HL-60 (cell line): ENCODE measurements around the gene INTS3.
A peak's percentile ranks its signal among the peaks of the same experiment; 100 is the strongest.

Experiments used
- DNase-seq, 2 experiments: peaks; one replicate each; pipeline ENCODE4 v3.0.0-alpha.2; 2010 to 2020; ENCODE audit warnings: low read depth in 1 of 2, low spot score in 1 of 2
- H3K27ac ChIP-seq: fragments of 250-450 bp; sonication (Bioruptor Pico); replicated peaks from 2 replicates; pipeline ENCODE4 v1.5.1; 2020; ENCODE audit warnings: mild to moderate bottlenecking, moderate library complexity
- H3K27me3 ChIP-seq: fragments of 250-450 bp; sonication (Bioruptor Pico); 2 replicates; pipeline ENCODE4 v1.5.1; 2021; ENCODE audit warnings: mild to moderate bottlenecking, moderate library complexity; ENCODE audit not compliant: insufficient read depth, poor library complexity, severe bottlenecking
- H3K4me3 ChIP-seq: replicated peaks from 2 replicates; pipeline ENCODE4 v1.5.1; 2011; ENCODE audit warnings: mild to moderate bottlenecking, control low read depth, low read length; ENCODE audit not compliant: insufficient read depth
- GABPA ChIP-seq: IDR thresholded peaks from 2 replicates; pipeline ENCODE4 v1.6.1; 2012; ENCODE audit warnings: low read depth
- POLR2AphosphoS5 ChIP-seq: IDR thresholded peaks from 2 replicates; pipeline ENCODE4 v1.6.1; 2012; ENCODE audit warnings: low read depth
- SPI1 ChIP-seq: IDR thresholded peaks from 2 replicates; pipeline ENCODE4 v1.6.1; 2012; ENCODE audit warnings: low read depth, mild to moderate bottlenecking, borderline replicate concordance
- TF ChIP-seq, protein P1 (sequence below): IDR thresholded peaks from 2 replicates; pipeline ENCODE4 v1.6.1; 2012; ENCODE audit warnings: low read depth; ENCODE audit not compliant: insufficient replicate concordance
- TF ChIP-seq, protein P2 (sequence below): IDR thresholded peaks from one replicate; pipeline ENCODE4 v1.5.1; 2011; ENCODE audit warnings: low read length, control low read depth, inconsistent platforms; ENCODE audit not compliant: insufficient read depth

INTS3 gene

DNA sequence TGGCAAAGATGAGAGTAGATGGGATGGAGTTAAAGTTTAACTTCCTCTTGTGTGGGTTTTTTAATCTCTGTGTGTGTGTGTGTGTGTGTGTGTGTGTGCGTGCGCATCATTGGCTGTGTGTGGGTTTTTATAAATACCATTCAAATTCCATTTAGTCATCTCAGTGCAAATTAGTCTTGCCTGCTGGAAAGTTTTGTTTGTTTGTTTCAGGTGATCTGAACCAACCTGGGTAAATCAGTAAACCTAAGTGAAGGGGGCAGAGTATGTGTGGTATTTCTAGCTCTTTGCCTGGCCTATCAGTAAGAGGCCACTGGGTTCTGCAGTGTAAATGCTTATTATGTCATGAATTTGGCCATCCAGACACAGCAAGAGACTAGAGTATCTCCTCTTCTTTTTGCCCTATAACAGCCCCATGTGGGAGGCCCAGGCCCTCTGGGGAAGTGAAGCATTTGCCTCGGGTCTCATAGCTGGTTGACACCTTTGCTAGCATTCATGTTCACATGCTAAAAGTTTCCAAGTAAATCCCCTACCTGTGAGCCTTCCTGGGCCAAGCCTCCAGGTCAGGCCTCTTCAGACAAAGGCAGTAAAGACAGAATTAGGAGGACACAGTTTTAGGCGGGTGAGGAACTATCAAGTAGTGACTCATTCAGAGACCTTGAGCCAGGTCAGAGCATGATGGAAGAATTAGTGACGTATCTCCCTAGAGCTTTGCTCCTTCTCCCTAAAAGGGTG, 14.7 kb downstream of the INTS3 start:
- H3K27me3 ChIP-seq, result no peaks in the 10 kb centered on the region
- H3K27ac ChIP-seq, result no peak overlapping the region
- TF ChIP-seq, protein P1, sequence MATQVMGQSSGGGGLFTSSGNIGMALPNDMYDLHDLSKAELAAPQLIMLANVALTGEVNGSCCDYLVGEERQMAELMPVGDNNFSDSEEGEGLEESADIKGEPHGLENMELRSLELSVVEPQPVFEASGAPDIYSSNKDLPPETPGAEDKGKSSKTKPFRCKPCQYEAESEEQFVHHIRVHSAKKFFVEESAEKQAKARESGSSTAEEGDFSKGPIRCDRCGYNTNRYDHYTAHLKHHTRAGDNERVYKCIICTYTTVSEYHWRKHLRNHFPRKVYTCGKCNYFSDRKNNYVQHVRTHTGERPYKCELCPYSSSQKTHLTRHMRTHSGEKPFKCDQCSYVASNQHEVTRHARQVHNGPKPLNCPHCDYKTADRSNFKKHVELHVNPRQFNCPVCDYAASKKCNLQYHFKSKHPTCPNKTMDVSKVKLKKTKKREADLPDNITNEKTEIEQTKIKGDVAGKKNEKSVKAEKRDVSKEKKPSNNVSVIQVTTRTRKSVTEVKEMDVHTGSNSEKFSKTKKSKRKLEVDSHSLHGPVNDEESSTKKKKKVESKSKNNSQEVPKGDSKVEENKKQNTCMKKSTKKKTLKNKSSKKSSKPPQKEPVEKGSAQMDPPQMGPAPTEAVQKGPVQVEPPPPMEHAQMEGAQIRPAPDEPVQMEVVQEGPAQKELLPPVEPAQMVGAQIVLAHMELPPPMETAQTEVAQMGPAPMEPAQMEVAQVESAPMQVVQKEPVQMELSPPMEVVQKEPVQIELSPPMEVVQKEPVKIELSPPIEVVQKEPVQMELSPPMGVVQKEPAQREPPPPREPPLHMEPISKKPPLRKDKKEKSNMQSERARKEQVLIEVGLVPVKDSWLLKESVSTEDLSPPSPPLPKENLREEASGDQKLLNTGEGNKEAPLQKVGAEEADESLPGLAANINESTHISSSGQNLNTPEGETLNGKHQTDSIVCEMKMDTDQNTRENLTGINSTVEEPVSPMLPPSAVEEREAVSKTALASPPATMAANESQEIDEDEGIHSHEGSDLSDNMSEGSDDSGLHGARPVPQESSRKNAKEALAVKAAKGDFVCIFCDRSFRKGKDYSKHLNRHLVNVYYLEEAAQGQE, result no peak
- TF ChIP-seq, protein P2, sequence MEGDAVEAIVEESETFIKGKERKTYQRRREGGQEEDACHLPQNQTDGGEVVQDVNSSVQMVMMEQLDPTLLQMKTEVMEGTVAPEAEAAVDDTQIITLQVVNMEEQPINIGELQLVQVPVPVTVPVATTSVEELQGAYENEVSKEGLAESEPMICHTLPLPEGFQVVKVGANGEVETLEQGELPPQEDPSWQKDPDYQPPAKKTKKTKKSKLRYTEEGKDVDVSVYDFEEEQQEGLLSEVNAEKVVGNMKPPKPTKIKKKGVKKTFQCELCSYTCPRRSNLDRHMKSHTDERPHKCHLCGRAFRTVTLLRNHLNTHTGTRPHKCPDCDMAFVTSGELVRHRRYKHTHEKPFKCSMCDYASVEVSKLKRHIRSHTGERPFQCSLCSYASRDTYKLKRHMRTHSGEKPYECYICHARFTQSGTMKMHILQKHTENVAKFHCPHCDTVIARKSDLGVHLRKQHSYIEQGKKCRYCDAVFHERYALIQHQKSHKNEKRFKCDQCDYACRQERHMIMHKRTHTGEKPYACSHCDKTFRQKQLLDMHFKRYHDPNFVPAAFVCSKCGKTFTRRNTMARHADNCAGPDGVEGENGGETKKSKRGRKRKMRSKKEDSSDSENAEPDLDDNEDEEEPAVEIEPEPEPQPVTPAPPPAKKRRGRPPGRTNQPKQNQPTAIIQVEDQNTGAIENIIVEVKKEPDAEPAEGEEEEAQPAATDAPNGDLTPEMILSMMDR, result no peak
- DNase-seq, result peak in 1 of 2 experiments; percentile 29
- no peak overlapping the region for H3K4me3 ChIP-seq

DNA sequence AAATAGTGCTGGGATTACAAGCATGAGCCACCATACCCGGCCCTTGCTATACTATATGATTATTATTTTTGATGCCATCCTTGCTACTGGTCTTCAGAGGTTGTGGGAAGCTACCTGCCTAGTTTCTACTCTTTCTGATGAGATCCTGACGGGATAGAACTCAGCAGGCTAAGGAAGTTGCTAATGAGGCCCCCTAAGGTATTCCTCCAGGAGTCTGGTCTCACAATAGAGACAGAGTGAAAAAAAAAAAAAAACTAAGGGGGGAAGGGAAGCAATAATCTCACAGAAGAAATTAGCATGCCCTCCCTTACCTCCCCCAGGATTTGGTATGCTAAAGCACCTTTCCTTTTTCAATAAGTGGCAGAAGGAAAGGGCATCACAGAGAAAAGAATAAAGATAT, 17.6 kb downstream of the INTS3 start:
- Histone ChIP-seq H3K27ac (no peak overlapping the region), H3K4me3 (no peak overlapping the region), H3K27me3 (no peaks in the 10 kb centered on the region)
- no peak for DNase-seq
- TF ChIP-seq, protein P1, result no peak

DNA sequence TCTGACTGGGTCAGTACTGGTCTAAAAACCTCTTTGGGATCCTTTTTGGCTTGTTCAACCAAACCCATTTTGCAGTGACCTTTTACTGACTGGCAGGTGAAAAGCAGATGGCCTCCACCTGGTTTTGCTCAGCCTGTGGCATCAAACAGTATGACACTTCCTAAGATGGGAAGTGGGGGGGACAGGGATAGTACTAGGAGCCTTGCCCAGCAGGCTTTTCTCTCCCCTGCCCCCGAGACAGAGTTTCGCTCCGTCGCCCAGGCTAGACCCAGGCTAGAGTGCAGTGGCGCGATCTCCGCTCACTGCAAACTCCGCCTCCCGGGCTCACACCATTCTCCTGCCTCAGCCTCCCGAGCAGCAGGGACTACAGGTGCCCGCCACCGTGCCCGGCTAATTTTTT, 18.3 kb downstream of the INTS3 start:
- Histone ChIP-seq H3K4me3 (no peak overlapping the region), H3K27me3 (no peaks in the 10 kb centered on the region), H3K27ac (no peak overlapping the region)
- TF ChIP-seq POLR2AphosphoS5 (no peak), SPI1 (no peak), GABPA (no peak)
- TF ChIP-seq, protein P1, result no peak
- TF ChIP-seq, protein P2, result no peak
- DNase-seq, result no peak
